CD4-positive, alpha-beta T cell treated with Interleukin-12 subunit alpha and Interleukin-12 subunit beta, for 1 hour (primary cell): ENCODE results near the gene ITM2B.
"Not testable (repeated sequence)": the region's sequence is repeated elsewhere in the genome, so short reads cannot be mapped to it uniquely, and the experiment has no call there.

Experiments
- DNase-seq: peaks from one replicate; pipeline ENCODE4 v3.0.0-alpha.2; 2020

The ITM2B gene

GRCh38 chr13:48233046-48233888 is at the start of gene ITM2B:
Gene ITM2B, plus strand, starts transcription at chr13:48233206. Its CDS starts 155 bp downstream, at chr13:48233361.
- peak; percentile 70 for DNase-seq

GRCh38 chr13:48184260-48184659 is 48.7 kb upstream of the ITM2B start:
- no peak for DNase-seq

DNA sequence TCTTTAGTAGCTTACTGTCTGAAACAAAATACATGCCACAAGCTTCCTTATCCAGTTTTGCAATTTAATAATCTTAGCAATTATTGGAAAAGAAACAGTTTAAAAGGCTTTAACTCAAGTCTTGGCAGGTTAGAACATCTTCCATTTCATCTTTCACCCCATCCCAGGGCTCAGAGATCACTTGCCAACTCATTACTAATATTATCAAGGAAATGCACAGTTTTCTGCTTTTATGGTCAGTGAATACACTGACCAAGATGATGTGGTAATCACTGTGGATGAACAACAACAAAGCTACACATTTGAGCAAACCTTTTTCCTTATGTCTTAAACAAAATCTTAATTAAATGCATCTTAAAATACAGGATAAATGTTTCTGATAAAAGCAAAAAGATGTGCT is 48.0 kb upstream of the ITM2B start:
- DNase-seq: no peak

DNA sequence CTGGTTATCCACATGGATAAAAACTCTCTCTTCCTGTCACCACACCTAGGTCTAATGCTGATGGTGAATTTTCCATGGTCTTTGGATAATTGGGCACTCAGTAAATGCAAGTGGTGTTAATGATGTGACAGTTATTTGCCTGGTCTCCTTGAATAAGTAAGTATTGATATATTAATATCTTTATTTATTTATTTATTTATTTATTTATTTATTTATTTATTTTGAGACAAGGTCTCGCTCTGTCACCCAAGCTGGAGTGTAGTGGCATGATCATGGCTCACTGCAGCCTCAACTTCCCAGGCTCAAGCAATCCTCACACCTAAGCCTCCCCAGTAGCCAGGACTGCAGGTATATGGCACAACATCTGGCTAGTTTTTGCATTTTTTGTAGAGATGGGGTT is 46.3 kb upstream of the ITM2B start:
- no peak for DNase-seq

DNA sequence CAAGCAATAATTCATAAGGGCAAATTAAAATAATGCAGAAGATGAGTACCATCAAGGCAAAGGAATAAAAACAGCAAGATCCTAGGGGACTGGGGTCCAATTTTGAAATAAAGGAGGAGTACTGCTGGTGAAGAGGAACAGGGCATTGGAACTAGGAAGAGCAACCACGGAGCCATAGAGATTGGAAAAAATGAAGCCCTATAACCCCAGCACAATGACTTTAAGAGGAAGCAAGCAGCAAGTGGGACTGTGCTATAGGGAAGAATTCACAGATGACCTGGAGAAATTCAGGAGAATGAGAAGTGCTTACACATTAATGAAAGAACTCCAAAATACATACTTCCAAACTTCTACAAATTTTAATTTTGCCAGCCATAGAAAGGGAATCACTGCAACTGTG is 44.9 kb upstream of the ITM2B start:
- DNase-seq: no peak

DNA sequence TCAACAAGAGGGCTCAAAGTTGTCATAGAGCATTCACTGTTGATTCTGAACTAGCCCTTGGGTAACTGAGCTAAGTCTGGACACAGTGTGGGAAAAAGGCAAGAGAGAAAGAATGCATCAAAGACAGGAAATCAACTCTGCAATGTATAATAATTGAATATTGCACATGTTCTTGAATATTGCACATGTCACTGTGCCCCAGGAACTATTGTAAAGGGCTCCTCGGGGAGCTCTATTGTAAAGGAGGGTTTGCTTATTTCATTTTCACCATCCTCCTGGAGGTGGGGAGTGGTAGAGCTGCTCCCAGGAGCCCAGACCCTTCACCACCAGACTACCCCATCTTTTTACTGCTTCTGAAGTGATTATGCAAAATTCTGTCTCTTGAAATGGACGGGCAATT is 44.4 kb upstream of the ITM2B start:
- no peak for DNase-seq

- no peak for DNase-seq
Observed at GRCh38 chr13:48189171-48189570, 43.8 kb upstream of the ITM2B start.

DNA sequence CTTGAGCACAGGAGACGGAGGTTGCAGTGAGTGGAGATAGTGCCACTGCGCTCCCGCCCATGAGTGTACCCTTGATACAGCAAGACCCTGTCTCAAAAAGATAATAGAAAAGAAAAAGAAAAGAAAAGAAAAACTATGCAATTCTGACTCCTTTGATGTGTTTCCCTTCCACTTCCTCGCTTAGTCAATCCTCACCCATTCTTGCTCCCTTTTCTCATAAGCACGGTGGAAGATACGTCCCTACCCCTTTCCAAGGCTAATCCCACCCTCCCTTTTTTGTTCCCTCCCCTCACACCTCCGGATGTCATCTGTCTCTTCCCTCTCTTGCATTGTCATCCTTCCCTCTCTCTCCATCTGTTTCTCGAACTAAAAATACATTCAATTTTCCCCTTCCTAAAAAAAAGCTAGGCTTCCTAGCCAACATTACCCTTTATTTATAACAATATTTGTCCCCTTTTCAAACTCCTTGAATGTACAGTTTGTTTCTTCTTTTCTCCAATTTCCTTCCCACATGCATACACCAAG is 40.5 kb upstream of the ITM2B start:
- no peak for DNase-seq

- peak; percentile 19 for DNase-seq
Observed at GRCh38 chr13:48194379-48194754, 38.6 kb upstream of the ITM2B start.

GRCh38 chr13:48199404-48199946 is 33.5 kb upstream of the ITM2B start:
- DNase-seq: no peak

- DNase-seq: no peak
Observed at GRCh38 chr13:48201044-48201443, 32.0 kb upstream of the ITM2B start.

GRCh38 chr13:48207207-48207606 is 25.8 kb upstream of the ITM2B start:
- not testable (repeated sequence) for DNase-seq

GRCh38 chr13:48210178-48210577 is 22.8 kb upstream of the ITM2B start:
- no peak for DNase-seq

DNA sequence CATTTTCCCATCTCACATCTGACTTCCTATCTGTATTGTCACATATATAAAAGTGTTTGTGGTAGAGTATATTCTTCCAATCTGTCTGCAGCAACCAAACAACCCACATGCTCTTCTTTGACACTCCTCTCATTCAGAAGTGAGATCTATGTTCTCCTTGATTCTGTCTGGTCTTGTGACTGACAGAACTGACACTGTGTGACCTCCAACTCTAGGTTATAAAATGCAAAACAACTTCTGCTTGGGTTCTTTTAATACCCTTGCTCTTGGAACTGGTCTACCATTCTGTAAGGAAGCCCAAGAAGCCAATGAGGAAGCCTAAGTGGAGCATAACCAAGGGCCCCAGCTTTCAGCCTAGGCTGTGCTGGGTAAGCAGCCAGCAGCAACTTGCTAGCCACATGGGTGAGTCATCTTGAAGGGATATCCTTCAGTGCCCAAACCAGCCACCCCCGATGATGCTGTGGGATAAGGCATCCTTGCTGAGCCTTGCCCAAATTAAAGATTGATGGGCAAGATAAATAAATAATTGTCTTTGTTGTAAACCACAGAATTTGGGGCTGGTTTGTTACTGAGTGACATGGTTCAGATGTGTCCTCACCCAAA is 18.4 kb upstream of the ITM2B start:
- DNase-seq: no peak

GRCh38 chr13:48215511-48216203 is 17.3 kb upstream of the ITM2B start:
- not testable (repeated sequence) for DNase-seq

DNA sequence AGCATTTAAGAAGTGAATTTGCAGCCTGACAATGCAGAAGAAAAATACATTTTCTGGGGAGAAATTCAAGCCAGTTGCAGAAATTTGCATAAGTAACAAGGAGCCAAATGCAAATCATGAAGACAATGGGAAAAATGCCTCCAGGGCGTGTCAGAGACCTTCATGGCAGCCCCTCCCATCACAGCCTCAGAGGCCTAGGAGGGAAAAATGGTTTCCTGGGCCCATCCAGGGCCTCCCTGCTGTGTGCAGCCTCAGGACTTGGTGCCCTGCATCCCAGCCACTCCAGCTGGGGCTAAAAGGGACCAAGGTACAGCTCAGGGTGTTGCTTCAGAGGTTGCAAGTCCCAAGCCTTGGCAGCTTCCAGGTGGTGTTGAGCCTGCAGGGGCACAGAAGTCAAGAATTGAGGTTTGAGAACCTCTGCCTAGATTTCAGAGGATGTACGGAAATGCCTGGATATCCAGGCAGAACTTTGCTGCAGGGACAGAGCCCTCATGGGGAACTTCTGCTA is 16.7 kb upstream of the ITM2B start:
- no peak for DNase-seq

DNA sequence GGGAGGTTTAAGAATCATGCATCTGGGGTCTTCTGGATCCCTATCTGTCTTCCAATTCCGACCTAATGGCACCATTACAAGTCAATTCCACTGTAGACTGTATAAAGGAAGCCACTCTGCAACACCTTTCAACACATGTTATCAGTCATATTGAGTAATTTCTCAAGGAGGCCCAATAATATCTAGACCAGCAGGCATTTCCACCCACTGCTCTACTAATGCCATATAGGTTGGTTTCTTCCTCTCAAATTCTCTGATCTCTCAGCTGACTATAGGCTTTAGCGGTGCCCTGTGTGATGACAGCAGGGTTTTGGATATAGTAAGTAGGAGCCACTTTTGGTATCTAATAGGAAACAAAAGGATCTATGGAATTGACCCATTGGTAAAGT is 12.4 kb upstream of the ITM2B start:
- no peak for DNase-seq

GRCh38 chr13:48220981-48221685 is 11.9 kb upstream of the ITM2B start:
- peak; percentile 40 for DNase-seq

DNA sequence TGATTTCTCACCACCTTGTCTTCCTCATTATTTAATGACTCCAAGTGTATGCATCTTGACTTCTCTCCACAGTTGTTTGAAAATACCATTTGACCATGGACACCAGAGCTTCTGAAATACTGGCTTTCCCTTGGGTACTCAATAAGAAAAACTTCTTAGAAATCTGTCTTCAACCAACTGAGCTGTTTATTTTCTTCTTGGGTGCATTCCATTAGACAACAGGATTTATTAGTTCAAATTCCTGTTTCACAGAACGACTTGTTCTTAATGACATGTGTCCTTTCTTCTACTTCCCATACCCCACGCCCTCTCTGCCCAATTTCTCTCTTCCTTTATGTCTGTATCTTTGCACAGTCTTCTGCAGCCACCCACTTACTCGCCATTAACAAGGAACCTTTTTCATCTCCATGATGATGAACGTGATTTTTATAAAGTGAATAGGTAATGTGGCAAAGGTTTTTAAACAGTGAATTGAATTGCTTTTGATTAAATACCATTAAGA is 11.3 kb upstream of the ITM2B start:
- no peak for DNase-seq

GRCh38 chr13:48222358-48223301 is 10.4 kb upstream of the ITM2B start:
- no peak for DNase-seq

DNA sequence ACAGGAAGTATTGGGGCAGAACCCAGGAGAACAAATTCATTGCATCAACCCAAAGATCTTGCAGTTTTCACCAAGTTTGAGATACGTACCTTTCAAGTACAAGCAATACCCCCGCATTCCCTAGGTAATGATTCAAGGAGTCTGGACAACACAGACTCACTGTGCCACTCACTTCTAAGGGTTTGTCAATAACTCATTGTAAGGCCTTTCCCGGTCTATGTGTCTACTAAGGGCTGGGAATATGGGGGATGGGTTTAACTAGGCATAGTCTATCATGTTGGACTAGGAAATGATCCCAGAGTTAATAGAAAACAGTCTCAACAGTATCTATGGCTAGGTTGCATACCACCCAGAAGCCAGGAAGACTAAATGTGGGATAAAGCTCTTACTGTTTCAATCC is 8.3 kb upstream of the ITM2B start:
- DNase-seq: no peak
